IPS-18c (cell line): ENCODE data around the gene CNN2.

Experiments
- H3K4me3 ChIP-seq: 2 replicates; pipeline ENCODE4 v1.7.0; 2013; ENCODE audit warnings: low read depth, mild to moderate bottlenecking, low read length, moderate library complexity; ENCODE audit not compliant: insufficient read depth
- H3K9me3 ChIP-seq: one replicate; pipeline ENCODE4 v1.6.1; 2013; ENCODE audit warnings: mild to moderate bottlenecking, low read length, moderate library complexity; ENCODE audit not compliant: control insufficient read depth, insufficient read depth

Gene CNN2

DNA sequence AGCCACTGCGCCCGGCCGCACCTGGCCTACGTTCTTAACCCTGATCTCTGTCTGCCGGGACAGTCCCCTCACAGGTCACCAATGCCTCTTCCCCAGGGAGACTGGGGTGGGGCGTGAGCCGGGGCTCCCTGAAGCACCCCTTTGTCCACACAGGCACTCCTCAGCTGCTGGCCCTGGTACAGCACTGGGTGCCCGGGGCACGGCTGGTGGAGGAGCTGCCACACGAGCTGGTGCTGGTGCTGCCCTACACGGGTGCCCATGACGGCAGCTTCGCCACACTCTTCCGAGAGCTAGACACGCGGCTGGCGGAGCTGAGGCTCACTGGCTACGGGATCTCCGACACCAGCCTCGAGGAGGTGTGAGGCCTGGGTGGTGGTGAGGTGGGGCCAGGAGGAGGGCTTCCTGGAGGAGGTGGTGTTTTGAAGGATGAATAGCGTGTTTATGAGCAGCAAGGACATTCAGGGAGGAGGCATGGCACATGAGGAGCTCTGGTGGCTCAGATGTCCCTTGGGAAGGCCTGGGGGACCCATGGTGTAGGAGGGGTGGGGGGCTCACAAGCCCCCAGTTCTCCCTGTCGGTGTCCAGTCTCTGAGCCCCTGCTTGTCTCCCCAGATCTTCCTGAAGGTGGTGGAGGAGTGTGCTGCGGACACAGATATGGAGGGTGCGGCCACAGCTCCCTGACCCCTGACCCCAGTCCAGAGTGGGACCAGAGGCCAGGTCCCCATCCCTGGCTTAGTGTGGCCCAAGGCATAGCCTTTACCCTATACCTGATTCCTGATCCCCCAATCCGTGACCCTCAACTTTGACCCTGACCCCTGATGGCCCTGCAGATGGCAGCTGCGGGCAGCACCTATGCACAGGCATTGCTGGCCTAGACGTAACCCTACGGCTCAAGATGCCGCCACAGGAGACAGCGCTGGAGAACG, 27.0 kb downstream of the CNN2 start:
- Histone ChIP-seq H3K9me3 (peaks cover 22% of the 10 kb centered on the region), H3K4me3 (no peak overlapping the region)

DNA sequence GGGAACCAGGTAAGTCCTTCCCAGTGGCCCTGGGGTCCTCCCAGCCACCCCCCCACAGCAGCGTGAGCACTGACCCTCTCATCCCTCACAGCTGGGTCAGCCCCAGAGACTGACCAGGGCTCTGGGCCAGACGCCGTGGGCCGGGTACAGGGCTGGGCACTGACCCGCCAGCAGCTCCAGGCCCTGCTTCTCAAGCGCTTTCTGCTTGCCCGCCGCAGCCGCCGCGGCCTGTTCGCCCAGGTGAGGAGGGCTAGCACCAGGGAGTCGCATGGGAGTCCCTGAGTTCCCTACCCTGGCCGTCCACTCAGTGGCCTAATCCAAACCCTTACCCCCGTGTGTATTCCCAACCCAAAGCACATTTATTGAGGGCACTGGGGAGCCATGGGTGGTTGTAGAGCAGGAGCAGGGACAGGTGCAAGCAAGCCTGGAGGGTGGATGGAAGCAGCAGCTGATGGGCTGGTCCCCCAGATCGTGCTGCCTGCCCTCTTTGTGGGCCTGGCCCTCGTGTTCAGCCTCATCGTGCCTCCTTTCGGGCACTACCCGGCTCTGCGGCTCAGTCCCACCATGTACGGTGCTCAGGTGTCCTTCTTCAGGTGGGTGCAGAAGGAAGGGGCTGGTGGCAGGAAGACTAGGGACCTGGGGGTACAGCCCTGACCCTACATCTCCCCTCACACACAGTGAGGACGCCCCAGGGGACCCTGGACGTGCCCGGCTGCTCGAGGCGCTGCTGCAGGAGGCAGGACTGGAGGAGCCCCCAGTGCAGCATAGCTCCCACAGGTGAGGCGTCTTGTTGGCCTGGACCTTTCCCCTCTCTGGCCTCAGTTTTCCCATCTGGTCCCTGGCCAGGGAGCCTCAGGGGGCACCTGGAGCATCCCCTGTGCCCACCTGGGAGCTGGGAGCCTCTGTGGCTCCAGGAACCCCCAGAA, 28.0 kb downstream of the CNN2 start:
- Histone ChIP-seq H3K9me3 (peaks cover 27% of the 10 kb centered on the region), H3K4me3 (no peak overlapping the region)

DNA sequence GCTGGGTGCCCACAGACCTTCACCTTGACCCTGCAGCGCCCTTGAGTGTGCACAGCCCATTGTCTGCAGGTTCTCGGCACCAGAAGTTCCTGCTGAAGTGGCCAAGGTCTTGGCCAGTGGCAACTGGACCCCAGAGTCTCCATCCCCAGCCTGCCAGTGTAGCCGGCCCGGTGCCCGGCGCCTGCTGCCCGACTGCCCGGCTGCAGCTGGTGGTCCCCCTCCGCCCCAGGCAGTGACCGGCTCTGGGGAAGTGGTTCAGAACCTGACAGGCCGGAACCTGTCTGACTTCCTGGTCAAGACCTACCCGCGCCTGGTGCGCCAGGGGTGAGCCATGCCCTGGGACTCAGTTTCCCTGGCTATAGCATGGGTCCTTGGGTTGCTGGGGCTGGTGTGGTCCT, 28.6 kb downstream of the CNN2 start:
- Histone ChIP-seq H3K4me3 (no peak overlapping the region; the same call in 1 of the 2 replicates), H3K9me3 (peaks cover 27% of the 10 kb centered on the region)

DNA sequence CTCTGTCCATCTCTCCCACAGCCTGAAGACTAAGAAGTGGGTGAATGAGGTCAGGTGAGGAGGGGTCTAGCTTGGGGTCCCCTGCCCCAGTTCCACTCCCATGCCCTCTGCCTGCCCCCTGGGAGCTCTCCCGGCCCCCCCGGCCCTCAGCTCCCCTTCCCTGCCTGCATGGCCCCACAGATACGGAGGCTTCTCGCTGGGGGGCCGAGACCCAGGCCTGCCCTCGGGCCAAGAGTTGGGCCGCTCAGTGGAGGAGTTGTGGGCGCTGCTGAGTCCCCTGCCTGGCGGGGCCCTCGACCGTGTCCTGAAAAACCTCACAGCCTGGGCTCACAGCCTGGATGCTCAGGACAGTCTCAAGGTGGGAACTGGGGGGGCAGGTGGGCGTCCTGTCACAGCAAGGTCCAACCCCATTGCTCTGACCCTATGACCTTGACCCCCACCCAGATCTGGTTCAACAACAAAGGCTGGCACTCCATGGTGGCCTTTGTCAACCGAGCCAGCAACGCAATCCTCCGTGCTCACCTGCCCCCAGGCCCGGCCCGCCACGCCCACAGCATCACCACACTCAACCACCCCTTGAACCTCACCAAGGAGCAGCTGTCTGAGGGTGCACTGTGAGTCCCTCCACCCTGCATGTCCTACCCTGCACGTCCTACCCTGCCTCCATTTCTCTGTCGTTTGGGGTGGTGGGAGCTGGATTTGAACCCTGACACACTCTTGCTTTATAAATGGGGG, 29.6 kb downstream of the CNN2 start:
- H3K9me3 ChIP-seq: peaks cover 27% of the 10 kb centered on the region

DNA sequence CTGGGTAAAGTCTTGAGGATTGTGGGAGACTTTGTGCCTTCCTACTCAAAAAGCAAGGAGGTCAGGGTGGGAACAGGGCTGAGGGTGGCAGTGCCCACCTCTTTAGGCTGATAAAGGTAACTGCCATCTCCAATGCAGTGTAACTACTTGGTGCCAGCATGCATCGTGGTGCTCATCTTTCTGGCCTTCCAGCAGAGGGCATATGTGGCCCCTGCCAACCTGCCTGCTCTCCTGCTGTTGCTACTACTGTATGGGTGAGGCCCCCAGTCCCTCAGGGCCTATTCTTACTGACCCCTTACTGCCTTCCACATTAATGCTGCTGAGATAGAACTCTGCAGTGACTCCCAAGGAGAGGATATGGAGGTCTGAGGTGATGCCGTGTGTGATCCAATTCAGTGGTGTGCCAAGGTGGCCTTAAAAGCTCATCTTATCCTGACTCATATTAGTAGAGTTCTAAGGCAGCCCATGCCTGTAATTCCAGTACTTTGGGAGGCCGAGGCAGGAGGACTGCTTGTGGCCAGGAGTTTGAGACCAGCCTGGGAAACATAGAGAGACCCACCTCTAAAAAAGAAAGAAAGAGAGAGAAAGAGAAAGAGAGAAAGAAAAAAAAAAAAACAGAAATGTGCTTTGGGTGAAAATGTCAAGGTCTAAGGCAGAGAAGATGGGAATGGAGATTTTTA, 30.9 kb downstream of the CNN2 start:
- no peak overlapping the region for H3K4me3 ChIP-seq
- H3K9me3 ChIP-seq: peaks cover 25% of the 10 kb centered on the region

More for the DNA sequence above, 29.6 kb downstream of the CNN2 start:
- H3K4me3 ChIP-seq: peak overlapping the region; percentile 15; the same call in 1 of the 2 replicates

DNA sequence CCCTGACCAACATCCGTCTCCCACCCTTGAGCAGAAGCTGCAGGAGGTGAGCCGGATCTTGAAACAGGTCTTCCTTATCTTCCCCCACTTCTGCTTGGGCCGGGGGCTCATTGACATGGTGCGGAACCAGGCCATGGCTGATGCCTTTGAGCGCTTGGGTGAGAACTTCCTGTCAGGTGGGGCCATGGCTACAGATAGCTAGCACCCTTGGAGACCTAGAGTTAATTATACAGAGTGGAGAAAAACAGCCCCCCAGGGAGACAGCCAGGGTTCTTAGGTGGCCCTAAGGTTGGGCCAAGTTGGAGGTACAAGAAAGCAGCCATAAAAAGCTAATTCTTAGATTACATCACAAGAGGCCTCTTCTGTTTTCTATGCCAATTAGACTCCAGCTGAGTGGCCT, 31.7 kb downstream of the CNN2 start:
- no peak overlapping the region for H3K4me3 ChIP-seq
- peaks cover 25% of the 10 kb centered on the region for H3K9me3 ChIP-seq

DNA sequence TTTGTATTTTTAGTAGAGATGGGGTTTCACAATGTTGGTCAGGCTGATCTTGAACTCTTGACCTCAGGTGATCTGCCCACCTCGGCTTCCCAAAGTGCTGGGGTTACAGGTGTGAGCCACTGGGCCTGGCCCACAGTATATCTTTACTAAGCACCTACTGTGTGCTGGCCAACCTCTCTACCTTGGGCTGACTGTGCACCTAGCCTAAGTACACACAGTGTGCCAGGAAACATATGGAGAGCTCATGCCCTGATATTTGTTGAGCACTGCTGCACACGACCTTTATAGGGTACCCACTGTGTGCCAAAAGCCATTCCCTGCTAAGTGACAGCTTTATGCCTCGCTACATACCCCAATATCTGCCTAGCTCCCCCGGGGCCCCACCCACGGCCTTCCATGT, 34.3 kb downstream of the CNN2 start:
- Histone ChIP-seq H3K9me3 (peaks cover 25% of the 10 kb centered on the region), H3K4me3 (no peak overlapping the region)

DNA sequence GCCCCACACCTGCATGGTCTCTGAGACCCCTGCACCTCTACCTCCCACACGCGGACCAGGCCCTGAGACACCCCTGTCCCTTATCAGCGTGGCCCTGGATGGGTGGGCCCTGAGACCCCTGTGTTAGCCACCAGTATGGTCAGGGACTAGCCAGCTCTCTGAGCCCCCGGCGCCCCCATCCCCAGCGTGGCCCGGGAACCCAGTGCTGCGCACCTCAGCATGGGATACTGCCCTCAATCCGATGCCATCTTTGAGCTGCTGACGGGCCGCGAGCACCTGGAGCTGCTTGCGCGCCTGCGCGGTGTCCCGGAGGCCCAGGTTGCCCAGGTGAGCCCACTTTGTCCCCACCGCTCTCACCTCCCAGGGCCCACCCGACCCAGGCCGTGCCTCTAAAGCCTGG, 35.6 kb downstream of the CNN2 start:
- Histone ChIP-seq H3K4me3 (no peak overlapping the region), H3K9me3 (peaks cover 15% of the 10 kb centered on the region)

DNA sequence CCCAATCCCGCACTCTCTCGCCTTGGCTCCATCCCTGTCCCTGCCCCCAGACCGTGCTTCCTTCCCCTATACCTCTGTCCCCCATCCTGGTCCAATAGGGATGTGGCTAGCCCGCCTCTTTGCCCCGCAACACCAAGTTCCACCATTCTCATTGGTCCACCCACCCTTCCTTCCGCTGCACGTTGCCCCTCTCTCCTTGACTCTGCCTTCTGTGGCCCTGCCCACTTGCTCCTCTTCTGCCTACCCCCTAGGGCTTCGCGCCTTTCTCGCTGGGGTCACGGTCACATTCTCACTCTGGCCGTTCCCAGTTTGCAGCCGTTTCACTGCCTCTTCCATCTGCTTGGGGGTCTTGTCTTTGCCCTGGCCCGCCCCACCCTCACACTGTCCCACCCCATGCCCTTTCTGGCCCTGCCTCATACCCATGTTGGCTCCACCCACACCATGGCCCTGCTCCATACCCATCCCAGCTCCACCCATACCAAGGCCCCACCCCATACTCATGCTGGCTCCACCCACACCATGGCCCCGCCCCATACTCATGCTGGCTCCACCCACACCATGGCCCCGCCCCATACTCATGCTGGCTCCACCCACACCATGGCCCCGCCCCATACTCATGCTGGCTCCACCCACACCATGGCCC, 36.1 kb downstream of the CNN2 start:
- H3K9me3 ChIP-seq: peaks cover 11% of the 10 kb centered on the region

DNA sequence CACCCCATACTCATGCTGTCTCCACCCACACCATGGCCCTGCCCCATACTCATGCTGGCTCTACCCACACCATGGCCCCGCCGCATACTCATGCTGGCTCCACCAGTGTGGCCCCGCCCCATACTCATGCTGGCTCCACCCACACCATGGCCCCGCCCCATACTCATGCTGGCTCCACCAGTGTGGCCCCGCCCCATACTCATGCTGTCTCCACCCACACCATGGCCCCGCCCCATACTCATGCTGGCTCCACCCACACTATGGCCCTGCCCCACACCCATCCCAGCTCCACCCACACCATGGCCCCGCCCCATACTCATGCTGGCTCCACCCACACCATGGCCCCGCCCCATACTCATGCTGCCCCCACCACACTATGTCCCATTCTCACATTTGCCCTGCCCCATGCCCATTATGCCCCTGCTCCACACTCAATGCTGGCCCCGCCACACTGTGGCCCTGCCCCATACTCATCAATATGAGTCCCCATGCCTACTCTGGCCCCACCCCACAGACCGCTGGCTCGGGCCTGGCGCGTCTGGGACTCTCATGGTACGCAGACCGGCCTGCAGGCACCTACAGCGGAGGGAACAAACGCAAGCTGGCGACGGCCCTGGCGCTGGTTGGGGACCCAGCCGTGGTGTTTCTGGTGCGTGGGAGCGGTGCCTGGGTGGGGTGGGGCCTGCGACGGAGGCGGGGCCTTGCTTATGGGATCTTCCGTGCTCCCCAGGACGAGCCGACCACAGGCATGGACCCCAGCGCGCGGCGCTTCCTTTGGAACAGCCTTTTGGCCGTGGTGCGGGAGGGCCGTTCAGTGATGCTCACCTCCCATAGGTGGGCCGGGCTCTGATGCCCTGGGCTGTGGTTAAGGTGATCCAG, 36.9 kb downstream of the CNN2 start:
- Histone ChIP-seq H3K9me3 (peaks cover 7% of the 10 kb centered on the region), H3K4me3 (no peak overlapping the region)

More for the DNA sequence above, 36.1 kb downstream of the CNN2 start:
- no peak overlapping the region for H3K4me3 ChIP-seq

DNA sequence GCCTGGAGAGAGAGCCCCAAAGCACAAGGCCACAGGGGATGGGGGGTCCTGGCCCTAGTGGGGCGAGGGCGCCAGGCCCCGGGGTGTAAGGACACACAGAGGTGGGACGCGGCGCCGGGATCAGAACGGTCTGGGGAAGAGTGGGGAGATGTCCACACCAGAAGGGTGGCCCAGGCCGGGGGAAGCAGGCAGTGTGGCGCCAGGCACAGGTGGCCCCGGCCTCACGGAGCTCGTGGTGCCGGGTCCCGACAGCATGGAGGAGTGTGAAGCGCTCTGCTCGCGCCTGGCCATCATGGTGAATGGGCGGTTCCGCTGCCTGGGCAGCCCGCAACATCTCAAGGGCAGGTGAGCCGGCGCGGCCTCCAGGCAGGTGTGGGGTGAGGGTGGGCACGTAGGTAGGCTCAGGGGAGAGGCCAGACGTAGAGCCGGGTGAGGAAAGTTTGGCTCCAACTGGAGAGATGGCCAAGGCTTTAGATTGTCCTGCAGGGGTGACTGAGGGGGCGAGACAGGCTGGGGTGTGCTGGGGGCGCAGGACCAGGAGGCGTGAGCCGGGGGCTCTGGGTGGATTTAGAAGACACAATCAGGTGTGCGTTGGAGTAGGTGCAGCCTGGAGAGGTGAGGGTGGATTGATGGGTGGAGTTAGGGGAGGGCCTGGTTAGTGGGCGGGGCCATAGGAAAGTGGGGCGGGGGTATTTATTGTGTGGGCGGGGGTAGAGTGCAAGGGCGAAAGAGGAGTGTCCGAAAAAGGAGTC, 37.7 kb downstream of the CNN2 start:
- no peak overlapping the region; the same call in 1 of the 2 replicates for H3K4me3 ChIP-seq

DNA sequence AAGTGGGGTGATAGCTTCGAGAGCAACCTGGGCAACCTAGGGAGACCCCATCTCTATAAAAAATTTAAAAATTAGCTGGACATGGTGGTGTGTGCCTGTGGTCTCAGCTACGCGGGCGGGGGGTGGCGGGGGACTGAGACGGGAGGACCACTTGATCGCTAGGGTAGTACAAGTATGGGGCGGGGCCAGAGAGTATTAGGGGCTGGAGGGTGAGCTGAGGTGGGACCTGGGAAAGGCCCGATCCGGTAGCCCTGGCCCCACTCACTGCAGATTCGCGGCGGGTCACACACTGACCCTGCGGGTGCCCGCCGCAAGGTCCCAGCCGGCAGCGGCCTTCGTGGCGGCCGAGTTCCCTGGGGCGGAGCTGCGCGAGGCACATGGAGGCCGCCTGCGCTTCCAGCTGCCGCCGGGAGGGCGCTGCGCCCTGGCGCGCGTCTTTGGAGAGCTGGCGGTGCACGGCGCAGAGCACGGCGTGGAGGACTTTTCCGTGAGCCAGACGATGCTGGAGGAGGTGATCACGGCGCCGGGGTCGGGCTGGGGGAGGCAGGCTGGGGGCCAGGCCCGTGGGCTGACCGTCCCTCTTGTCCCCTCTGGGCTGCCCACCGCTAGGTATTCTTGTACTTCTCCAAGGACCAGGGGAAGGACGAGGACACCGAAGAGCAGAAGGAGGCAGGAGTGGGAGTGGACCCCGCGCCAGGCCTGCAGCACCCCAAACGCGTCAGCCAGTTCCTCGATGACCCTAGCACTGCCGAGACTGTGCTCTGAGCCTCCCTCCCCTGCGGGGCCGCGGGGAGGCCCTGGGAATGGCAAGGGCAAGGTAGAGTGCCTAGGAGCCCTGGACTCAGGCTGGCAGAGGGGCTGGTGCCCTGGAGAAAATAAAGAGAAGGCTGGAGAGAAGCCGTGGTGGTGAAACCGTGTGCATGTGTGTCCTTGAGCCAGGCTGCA, 38.5 kb downstream of the CNN2 start:
- Histone ChIP-seq H3K9me3 (no peaks in the 10 kb centered on the region), H3K4me3 (peak overlapping the region; percentile 20; the same call in 1 of the 2 replicates)

More for the DNA sequence above, 37.7 kb downstream of the CNN2 start:
- H3K9me3 ChIP-seq: no peaks in the 10 kb centered on the region

DNA sequence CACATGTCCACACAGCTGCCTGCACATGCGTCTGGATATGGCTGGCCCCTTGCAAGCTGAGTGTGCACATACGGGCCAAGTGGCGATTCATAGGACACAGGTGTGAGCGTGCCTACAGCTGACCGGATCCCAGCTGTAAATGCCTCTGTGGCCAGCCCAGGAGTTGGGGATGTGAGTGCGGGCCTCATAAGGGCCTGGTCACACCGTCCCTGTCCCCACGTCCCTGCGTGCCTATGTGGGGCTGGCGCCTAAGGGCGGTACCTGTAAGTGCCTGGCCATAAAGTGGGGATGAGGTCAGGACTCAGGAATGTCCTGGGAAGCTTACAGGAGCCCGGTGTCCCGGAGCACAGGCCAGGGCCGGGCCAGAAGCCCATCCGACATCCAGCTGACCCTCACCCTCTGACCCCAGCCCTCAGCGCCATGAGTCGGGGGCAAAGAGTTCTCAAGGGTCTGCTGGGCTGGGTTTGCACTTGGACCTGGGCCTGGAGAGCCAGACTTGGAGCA, 39.2 kb downstream of the CNN2 start:
- H3K4me3 ChIP-seq: no peak overlapping the region
- H3K9me3 ChIP-seq: no peaks in the 10 kb centered on the region
